Stimulated activated CD4-positive, alpha-beta T cell treated with anti-CD3 and anti-CD28 coated beads, TNF-alpha, amount 100 ng/mL, for 1 hour (primary cell): ENCODE measurements around the gene ATP2B2.

ENCODE experiments used
- DNase-seq, 3 donors: peaks; one replicate each; pipeline ENCODE4 v3.0.0-alpha.2; 2020; ENCODE audit warnings: low read depth in 3 of 3, low spot score in 1 of 3

Gene ATP2B2

DNA sequence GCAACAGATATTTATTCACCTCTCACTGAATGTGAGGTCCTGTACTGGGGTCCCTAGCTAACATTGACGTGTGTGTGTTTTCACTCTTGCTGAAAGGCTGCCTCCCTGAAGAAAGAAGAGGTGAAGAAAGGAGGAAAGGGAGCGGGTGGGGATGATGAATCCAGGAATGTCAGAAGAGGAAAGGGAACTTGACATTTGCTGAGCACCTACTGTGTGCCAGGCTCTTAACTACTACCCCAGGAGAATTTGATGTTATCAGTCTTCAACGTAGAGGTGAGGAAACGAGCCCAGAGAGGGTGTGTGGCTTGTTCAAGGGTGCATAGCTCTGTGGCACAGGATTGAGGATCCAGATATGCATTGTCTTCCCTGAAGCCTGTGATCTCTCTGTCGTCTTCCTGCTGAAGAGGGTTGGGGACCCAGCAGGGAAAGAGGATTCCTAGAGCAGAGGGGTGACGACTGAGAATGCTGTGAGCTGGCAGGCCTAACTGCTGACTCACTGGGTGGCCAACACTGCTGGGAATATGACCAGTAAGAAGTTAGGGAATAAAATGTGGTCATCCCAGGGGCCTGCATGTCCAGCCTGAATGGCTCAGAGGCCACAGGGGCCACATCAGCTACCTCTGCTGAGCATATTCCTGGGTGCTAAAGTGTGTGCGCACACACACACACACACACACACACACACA is 6.6 kb upstream of the ATP2B2 start:
- no peak for DNase-seq

DNA sequence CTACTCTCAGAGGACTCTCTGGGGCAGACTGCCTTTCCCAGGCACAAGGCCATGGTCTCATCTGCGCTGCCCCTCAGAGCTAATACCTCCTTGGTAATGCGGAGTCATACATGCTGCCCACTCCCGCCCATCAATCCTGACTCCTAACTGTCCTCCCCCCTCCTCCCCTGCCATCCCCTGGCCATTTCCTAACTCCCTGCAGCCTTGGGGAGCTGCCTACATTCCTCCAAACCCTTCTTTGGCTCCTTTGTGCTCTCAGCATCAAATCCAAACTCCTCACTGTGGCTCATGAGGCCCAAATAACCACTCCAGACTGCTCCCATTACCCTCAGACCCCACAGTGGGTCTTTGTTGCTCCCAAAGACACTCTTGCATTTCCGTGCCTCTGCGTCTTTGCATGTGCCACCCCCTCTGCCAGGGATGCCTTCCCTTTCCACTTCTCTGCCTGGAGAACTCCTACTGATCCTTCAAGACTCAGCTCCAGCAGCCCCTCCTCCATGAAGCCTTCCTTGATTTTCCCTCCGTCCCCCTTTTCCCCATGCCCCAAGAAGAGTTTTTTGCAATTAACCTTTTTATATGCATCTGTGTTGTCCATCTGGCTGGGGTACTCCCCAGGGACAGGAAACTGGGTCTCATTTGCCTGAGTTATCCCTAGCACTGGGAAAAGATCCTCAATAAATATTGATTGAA is 5.5 kb upstream of the ATP2B2 start:
- DNase-seq: no peak

DNA sequence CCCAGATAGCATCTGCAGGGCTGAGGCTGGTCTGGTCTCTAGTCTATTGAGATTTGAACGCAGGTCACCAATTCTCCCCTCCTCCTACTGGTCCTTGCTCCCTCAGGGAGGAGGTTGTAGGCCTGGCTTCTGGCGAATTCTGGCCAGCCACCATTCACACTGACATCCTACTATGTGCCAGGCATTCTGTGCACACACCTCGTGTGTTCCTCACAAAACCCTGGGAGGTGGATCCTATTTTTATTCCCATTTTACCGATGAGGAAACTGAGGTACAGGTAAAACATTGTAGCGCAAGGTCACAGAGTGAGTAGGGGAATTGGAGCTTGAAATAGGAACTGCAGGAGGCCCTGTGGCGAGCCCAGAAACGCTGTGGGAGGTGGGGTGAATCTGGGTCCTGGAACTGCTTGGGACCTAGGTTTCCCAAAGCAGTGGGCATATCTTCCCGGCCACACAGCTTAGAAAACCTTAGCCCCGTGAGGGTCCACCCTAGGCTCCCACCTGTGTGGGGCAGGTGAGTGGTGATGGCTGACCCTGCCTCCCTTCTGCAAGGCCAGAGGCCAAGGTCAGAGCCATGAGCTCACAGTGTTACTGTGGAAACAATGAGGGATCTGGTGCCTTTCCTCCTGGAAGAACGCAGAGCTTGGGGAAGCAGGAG is 4.8 kb upstream of the ATP2B2 start:
- no peak for DNase-seq

DNA sequence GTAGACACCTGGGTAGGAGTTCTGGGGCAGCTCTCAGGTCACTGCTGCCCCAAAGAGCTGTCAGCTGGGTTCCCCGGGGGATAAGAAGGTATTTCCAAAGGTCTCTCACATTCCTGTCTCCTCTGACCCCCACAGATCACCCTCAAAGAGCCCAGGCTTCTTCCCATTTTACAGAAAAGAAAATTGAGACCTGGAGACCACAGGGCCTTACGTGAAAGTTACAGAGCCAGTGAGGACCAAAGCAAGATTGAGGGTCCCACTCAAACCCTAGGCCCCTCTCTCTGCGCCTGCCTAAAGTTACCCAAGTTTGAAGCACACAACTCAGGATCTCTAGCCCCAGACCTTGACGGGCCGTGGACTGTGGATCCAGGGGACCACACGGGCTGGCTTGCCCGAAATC is 3.9 kb upstream of the ATP2B2 start:
- no peak for DNase-seq

DNA sequence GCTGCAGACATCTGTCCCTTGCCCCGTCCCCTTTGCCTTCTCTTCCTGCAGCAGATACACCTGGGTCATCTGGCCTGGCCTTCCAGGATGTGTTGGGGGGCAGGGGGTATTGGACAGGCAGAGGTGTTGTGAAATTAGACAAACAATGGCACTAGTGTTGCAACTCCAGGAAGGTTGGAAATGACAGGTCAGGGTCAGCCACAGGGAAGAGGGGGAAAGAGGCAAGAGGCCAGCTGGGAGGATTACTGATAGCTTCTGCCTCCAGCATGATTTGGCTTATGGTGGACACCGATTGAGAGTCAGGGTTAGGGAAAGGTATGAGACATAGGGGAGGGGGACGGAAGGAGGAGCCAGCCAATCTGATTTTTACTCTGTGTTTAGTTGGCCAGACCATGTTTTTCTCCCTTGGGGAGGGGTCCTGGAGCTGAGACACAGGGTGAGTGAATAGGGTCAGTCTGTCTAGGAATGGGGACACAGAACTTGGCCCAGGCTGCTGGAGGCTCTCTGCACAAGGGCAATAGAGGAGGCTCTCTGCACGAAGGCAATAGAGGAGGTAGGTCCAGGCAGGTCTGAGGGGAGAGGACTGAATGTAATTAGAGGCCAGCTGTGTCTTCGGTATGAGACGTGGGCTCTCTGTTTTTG is 3.4 kb upstream of the ATP2B2 start:
- DNase-seq: no peak

DNA sequence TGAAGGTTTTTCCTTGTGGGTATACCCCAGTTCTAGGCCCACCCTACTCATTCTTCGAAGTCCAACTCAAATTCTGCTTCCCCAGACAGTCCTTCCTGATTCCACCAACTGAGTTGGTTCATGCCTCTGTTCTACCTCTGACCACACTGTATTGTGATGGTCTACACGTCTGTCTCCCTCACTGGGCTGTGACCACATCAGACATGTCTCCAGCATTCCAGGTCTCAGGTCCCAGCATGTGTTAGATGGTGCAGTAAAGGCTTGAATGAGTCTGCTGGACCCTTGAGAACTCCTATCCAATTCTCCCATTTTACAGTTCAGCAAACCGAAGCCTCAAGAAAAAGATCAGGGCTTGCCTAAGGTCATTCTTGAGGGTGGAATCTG is 2.8 kb upstream of the ATP2B2 start:
- DNase-seq: no peak

DNA sequence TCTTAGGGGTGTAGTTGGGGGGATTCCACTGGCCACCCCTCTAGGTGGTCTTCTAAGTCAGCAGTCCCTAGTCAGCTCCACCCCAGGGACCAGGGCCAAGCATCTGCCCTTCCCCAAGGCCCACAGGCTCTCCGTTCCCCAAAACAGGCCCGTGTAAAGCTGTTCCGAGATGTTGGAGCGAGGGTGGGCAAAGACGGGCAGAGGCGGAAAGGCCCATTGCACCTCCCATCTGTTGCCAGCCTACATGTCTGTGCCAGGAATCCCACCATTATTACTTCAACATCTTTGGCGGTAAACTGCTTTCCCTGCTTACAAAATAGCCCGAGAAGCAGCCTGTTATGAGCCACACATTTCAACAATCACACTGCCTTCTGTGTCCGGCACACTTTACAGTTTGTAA is 1.9 kb upstream of the ATP2B2 start:
- no peak for DNase-seq

DNA sequence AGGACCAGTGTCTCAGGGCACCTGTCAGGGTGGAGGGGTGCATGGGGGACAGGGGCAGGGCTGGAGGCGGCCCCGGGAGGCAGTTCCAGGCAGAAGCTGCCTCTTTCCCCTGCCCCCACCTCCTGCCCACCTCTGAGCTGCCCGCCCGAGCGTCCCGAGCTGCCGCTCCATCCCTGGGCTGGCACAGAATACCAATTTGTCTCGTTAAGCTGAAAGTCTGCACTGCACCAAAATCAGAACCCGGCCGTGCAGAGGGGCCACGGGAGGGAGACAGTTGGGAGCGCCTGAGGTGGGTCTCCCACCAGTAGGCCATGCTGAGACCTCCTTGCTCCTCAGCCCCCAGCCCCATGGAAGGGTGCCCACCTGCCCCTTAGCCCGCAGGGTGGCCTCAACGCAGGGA is 1.3 kb upstream of the ATP2B2 start:
- no peak for DNase-seq

DNA sequence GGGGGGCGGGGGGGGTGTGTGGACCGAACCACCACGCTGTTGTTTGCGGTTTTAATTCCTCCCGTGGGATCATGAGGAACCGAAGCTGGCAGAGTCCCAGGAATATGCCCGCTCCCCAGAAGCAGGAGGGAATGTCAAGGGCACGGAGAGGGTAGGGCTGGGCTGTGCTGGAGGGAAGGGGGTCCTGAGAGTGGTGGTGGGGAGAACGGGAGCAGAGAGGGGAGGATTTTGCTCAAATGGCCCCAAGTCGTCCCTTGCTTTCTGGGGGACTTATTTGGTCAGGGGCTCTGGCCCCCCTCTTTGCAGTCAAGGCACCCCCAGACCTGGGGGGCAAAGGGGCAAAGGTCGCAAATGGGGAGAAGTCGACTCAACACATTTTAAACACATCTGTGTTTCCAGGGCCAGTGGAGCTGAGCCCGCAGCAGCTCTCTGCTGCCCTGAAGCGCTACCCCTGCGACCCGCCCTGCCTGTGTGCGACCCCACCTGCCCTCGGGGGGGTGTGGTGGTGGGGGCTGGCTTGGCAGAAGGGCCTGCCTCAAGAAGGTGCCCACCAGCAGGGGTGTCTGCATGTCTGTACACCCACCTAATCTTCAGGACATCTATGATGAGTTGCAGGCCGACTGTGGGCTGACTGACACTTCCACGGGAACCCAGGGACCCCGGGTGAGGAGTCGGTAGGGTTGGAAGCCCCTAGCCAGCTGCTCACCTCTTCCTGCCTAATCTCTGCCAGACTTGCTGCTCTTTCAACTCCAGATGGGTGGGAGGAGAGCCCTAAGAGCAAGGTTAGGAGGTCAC is 602 bp upstream of the ATP2B2 start:
- no peak for DNase-seq

DNA sequence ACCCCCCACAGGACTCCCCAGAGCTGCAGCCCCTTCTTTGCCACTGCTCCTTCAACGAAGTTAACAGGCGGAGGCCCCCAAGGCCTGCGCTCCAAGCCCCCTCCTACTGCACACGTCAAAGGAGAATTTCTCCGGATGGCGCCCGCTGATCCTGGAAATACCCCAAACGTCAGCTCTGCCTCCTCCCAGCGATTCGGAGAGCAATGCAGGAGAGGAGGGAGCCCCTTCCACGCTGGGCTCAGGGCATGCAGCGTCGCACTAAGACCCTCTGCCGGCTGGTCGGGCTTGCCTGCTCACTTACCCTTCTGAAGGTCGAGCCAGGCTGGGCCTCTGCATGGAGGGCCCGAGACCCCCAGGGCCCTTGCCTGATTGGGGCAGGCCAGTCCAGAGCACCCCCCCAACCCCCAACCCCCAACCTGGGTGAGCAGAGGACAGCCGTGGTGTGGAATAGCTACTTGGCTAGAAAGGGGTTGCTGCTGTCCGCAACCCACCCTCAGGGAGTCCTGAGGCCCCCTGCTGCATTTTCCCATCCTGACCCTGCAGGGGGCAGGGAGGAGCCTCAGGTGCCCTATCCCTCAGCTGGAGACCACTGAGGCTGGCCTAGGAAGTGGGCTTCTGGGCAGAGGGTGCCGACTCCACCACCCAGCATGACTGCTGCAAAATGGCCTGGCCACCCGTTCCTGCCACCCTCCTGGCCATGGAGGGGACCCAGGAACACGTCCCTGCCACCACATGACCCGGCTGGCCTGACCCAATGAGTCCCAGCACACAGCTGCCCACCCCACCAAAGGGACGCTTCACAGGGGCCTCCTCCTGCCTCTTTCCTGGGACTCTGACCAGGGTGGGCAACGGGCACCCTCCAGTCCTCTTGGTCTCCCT is 976 bp downstream of the ATP2B2 start:
- DNase-seq: no peak

DNA sequence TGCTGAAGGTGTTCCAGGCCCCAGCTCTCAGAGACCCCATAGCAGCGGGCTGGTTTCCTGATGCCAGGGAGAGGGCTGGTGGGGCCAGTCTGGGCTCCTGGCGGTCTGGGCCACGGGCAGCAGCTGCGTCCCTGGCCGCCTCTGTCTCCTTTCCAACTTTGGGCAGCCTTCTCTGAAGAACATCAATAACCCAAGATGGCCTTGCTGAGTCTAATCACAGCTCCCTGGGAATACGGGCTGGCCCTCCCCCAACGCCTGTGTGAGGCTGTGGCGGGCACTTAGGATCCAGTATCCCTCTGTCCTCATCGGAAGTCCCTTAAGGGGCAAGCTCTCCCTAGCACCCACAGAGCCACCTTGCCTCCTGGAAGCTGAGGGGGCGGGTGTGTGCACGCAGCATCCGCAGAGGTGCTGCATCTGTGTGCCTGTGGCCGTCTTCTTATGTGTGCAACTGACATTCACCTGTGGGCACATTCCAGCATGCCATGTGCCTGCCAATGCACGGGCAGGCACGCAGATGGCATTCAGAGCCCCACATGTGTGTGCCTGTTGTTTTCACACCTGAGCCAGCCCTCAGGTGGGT is 2.1 kb downstream of the ATP2B2 start:
- DNase-seq: no peak

DNA sequence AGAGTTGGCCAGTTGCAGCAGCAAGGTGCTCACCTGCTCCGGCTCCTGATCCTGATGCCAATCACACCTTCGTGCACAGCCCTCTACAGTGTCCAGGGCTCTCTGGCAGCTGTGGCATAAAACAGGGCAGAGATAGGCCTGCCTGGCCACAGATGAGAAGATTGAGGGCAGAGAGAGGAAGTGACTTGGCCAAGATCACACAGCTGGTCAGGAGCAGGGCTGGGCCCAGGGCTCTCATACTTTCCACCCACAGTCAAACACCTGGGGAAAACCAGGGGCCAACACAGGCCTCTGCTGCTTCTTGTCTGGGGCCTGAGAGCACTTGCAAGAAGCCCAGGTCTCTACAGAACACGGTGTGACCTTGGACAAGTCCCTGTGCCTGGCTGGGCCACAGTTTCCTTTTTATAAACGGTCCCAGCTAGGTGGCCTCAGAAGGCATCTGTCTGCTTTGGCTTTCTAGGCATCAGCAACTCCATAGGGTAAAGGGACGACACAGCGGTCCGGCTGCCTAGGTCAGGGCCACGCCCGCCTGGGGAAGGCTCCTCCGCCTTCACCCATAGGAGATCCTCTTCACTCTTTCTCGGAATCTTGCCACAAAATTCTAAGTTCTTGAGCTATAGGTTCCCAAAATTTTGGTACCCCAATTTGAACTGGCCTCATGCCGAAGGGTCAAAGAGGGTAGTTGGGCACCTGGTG is 3.1 kb downstream of the ATP2B2 start:
- no peak for DNase-seq

DNA sequence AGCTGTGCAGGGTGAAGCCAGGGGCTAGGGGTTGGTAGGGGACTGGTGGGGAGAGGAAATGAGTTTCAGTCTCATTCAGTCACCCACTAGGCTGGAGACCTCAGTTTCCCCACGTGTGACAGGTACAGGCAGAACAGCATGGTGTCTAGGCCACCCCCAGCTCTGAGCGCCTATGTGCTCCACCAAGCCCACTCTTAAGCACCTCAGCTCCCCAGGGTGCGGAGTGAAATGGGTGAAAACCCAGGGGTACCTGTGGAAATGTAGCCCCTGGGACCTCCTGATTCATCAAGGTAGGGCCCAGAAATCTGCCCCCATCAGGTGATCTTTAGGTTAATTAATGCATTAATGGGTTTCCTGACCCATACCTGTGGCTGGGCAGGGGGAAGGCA is 3.7 kb downstream of the ATP2B2 start:
- DNase-seq: no peak

DNA sequence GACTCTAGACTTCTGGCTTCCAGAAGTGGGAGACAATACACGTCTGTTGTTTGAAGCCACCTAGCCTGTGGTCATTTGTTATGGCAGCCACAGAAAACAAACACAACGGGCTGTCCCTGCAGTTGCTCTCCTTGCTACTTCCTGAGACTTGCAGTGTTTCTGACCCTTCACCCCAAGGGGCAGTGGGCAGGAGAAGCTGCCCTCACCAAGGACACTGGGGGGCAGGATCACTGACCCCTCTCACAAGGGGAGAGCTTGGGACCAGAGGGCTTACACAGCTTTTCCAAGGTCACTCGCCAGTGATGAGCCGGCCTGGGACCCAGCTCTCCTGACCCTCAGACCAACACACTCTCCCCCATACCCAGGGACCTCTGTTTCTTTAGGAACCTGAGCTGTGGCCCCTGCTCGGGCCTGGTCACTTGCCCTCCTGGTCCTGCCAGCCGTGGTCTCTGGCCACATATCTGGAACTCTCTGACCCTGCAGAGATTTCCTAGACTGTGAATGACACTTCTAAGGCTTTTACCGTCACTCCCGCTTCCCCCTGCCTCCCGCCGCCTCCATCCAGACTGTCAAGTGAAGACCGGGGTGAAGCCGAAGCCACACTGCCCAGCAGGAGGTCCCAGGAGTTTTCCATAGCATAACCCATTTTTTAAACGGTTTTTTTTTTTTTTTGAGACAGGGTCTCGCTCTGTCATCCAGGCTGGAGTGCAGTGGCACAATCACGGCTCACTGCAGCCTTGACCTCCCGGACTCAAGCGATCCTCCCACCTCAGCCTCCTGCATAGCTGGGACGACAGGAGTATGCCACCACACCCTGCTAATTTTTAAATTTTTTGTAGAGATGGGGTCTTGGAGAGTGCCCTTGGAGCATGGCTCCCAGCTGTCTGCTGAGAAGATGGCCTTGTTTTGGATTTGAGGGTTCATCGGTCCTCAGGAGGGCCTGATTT is 4.4 kb downstream of the ATP2B2 start:
- DNase-seq: no peak

DNA sequence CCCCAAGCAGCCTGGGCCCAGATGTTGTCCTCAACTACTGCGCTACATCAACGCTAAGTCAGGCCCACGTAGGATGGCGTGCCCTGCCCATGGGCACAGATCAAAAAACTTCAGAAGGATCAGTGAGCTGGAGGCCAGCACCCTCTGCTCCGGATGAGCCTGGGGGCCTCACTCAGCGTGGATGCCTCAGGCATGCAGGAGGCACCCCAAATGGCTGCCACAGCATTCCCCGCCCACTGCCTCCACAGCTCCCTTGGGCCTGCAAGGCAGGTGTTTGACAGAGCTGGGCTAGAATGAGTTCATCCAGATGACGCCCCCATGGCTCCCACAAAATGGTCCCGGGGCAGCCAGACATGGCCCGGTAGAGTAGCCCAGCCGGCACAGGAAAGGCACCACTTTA is 7.1 kb downstream of the ATP2B2 start:
- DNase-seq: no peak

DNA sequence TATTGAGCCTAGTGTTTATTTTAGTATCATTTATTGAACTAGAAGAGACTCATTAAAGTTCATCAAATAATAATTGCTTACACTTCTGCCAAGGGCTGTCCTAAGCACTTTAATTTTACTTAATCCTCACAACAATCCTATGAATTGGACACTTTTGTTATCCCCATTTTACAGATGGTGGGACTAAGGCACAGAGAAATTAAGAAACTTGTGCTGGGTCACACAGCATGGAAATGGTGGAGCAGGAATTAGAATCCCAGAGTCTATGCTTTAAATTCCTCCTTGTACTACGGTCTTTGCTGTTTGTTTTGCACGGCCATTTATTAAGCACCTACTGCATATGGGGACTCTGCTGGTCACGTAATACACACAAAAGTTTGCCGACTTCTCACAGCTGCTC is 7.9 kb downstream of the ATP2B2 start:
- DNase-seq: no peak

DNA sequence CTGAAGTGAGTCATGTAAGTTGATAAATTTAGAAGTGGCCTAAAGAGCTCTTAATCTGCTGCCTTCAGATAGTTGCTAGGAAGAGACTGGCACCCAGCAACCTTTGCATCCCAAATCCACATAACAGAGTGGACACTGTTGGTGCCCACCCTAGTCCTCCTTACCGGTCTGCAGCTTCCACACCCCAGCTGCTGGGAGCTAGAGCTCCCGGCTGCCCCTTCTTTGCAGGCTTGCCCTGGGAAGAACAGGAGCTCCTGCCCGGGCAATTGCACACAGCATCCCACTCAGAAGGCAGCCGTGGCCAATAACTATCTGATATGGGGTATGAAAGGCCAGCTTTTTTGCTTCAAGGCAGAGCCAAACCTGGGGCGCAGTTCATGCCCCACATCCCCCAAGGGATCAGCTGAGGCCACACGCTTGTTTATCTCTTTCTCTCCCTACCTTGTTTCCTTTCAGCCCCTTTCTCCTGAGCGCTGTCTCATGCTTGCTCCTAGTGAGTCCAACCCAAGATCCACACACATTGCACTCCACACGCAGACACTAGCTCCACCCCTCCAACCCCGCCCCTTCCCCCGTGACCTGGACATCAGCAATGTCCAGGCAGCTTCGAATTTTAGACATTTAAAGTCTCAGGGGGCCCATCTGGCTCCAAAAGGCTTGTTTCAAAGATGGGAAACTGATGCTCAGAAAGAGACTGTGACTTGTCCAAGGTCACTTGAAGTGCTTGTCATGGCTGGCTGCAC is 9.1 kb downstream of the ATP2B2 start:
- DNase-seq: no peak

DNA sequence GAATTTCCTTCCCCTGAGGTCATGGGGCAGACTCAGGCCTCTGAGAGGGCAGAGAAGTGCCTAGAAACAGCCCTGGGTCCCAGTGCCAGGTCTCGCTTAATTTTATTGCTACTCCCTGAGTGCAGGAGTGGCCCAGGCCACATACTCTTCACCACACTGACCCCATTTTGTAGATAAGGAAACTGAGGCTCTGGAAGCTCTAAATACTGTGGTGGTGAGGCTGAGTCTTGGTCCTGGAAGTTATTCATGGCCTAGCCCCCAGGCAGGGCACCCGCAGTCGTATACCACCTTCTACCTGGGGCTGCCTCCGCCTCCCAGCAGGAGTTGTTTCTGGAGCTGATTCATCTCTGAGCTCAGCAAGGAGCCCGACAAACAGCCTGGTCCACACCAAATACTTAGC is 9.8 kb downstream of the ATP2B2 start:
- DNase-seq: no peak
